NCI-H748 (cell line): ENCODE measurements around the gene FOXK1.

ENCODE experiments used
- DNase-seq: peaks from one replicate; lab custom pipeline; 2025; ENCODE audit not compliant: unreplicated experiment; lab: John Stamatoyannopoulos, UW

The FOXK1 gene

DNA sequence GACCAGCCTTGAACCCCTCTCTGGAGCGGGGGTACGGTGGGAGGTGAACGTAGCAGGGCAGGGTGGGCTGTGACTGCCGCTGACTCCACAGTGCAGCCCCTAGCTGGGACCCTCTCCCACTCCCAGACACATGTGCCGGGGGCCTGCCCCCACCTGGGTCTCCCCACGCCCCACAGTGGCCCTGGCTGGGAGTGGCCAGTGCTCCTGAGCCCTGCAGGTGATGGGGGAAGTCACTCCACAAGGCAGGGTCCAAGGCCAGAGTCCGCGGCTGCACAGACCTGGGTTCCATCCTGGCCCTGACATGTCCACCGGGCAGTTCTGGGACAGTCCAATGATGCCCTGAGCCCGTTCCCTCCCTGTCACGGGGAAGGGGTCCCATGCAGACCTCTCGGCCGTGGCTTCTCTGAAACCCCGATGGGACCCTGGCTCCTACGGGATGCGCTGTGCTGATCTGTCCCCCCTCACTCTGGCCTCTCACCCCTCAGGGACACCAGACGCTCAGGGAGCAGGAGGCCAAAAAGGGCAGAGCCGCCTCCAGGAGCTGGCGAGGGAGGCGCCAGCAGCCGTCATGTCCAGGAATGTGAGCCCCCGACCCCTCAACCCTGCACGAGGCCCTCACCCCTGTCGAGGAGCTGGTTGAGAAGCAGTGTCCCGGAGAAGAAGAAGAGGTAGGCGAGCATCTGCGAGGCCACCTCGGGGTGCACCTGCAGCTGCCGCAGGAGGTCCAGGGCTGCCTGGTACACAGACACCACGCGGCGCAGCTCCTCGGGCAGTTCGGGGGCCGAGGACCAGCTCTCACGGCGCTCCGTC is 133.7 kb downstream of the FOXK1 start:
- no peak for DNase-seq

DNA sequence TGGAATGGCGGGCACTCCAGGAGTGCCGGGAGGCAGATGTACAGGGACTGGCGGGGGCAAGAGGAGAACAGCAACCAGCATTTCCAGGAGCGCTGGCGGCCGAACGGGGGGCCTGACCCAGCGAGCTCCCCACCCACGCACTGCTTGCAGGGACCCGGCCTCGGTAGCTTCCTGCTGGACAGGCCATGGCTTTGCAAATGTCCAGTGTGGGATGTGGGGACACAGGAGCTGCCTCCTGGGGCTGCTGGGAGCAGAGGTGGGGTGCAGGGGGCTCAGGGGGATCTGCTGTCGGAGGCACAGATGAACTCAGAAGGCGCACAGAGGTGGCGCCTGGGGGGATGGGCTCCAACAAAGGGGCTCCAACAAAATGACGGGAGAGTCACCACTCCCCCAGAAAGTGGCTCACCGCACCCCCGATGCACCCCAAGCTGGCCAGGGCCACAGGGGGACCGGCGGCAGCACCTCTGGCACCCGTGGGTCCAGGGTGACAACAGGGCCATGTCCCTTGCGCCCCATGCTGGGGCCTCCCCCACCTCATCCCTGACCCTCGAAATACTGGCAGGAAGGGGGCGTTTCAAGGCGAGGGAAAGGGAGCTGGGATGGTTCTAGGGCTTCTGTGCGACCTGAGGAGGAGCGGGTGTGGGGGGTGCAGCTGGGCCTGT is 134.5 kb downstream of the FOXK1 start:
- DNase-seq, result no peak

- DNase-seq, result no peak
These were observed 135.2 kb downstream of the FOXK1 start for GRCh38 chr7:4817178-4817901.

- DNase-seq, result no peak
These were observed 136.1 kb downstream of the FOXK1 start for GRCh38 chr7:4818000-4818794.

DNA sequence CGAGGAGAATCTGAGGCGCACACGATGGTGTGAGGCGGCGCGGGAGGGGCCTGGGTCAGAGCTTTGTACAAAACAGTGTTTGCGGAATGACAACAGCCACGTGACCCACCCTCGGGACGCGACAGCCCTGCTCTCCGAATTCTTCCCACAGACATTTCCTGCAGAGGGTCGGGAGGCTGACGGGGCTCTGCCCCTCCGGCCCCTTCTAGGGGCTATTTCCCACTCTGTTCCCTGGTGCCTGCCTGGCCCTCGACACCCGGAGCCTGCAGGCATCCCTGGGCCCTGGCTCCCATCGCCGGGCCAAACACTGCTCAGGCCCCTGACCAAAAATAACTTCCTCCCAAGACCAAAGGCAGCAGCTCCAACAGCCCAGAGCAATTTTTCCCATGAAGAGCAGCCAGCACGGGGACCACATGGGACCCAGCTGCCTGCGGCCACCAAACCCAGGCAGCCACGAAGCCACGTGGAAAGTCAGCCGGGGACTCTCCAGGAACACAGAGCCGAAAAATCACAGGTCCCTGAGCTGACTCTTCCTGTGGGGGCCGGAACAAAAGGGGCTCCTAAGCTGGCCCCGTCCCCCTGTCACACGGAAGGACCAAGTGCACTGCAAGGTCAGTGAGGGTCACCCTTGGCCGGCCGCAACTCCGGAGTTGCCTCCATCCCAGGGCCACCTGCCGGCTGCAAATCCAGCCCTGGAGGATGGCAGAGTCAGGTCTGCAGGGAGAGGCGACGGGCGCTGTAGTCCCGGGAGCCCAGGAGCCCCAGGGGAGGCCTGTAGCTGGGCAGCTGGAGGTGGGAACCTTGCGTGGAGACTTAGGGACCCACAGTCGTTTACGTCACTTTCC is 137.7 kb downstream of the FOXK1 start:
- DNase-seq, result no peak

- no peak for DNase-seq
These were observed 138.4 kb downstream of the FOXK1 start for GRCh38 chr7:4820405-4820966.
